ENCODE results near the gene XDH.

- TF ChIP-seq RBM39 (optimal IDR thresholded peaks at IDR 0.05; ENCODE audit: low read depth, low read length), result no peak
- no peak for TF ChIP-seq ZNF324 (CRISPR knock-in tag; IDR thresholded peaks at IDR 0.05)
- TF ChIP-seq CTCF (IDR thresholded peaks at IDR 0.05 in 2 of 3, conservative IDR thresholded peaks at IDR 0.05 in 1 of 3; ENCODE audit: insufficient read depth in 2 of 3, low read depth in 1 of 3, low read length in 3 of 3), result no peak
- TF ChIP-seq EP300 (IDR thresholded peaks at IDR 0.05; ENCODE audit: low read length), result no peak
- no peak for TF ChIP-seq FOXK2 (conservative IDR thresholded peaks at IDR 0.05 in 1 of 2, IDR thresholded peaks at IDR 0.05 in 1 of 2; ENCODE audit: low read depth in 2 of 2)
- no peak for TF ChIP-seq POLR3A (IDR thresholded peaks at IDR 0.05; ENCODE audit: borderline replicate concordance, extremely low read depth, insufficient read depth, insufficient read length)
- TF ChIP-seq ZNF24 (IDR thresholded peaks at IDR 0.05), result no peak
- TF ChIP-seq ATF3 (IDR thresholded peaks at IDR 0.05), result no peak
- no peak for TF ChIP-seq ATF3 (CRISPR knock-in tag; conservative IDR thresholded peaks at IDR 0.05)
- TF ChIP-seq NFYB (IDR thresholded peaks at IDR 0.05; ENCODE audit: extremely low read depth, insufficient read length), result no peak
- TF ChIP-seq RFX5 (IDR thresholded peaks at IDR 0.05; ENCODE audit: low read depth, low read length), result no peak
- no peak for TF ChIP-seq MAX (CRISPR knock-in tag; IDR thresholded peaks at IDR 0.05)
These were observed 90.4 kb downstream of the XDH start for GRCh38 chr2:31324016-31324633.

All from K562 (cell line).